HG03135 (cell line): ENCODE data around the gene HSD17B1.

ENCODE experiments used
- ATAC-seq: cut with Tn5 transposase; IDR thresholded peaks from one replicate; pipeline ENCODE4 v1.9.1; 2021; ENCODE audit warnings: mild to moderate bottlenecking, moderate library complexity; ENCODE audit not compliant: unreplicated experiment

Gene HSD17B1

GRCh38 chr17:42598905-42599304, 46.2 kb downstream of the HSD17B1 start:
- ATAC-seq = no peak

- ATAC-seq = no peak
Measured at GRCh38 chr17:42603318-42603717, 50.6 kb downstream of the HSD17B1 start.
